Smooth muscle cell (in vitro differentiated cells): Measurements from ENCODE around the gene NRXN3. TPM values are rescaled to one million over a fixed set of nuclear protein-coding genes. Genes with fewer than 3 reads are reported as not detected.

Experiments
- DNase-seq: peaks from one replicate; lab custom pipeline; 2025; ENCODE audit not compliant: unreplicated experiment; lab: John Stamatoyannopoulos, UW
- H2AFZ ChIP-seq: fragments of 200-600 bp; sonication (generic); 2 replicates; pipeline ENCODE4 v1.6.0; 2016; ENCODE audit warnings: antibody characterized with exemption, low read depth, mild to moderate bottlenecking
- H3F3A ChIP-seq: fragments of 200-600 bp; sonication (generic); 2 replicates; pipeline ENCODE4 v1.6.0; 2017; ENCODE audit warnings: antibody characterized with exemption, low read depth
- H3K27ac ChIP-seq: fragments of 200-600 bp; sonication (generic); 2 replicates; pipeline ENCODE4 v1.5.1; 2016; ENCODE audit warnings: low read depth, mild to moderate bottlenecking
- H3K27me3 ChIP-seq: fragments of 200-600 bp; sonication (generic); 2 replicates; pipeline ENCODE4 v1.6.1; 2016; ENCODE audit warnings: low read depth, mild to moderate bottlenecking
- H3K36me3 ChIP-seq: fragments of 200-600 bp; sonication (generic); 2 replicates; pipeline ENCODE4 v1.5.1; 2016; ENCODE audit warnings: low read depth
- H3K4me1 ChIP-seq: fragments of 200-600 bp; sonication (generic); 2 replicates; pipeline ENCODE4 v1.5.1; 2016; ENCODE audit warnings: low read depth
- H3K4me2 ChIP-seq: fragments of 200-600 bp; sonication (generic); 2 replicates; pipeline ENCODE4 v1.6.0; 2016; ENCODE audit warnings: mild to moderate bottlenecking
- H3K4me3 ChIP-seq: fragments of 200-600 bp; sonication (generic); 2 replicates; pipeline ENCODE4 v1.5.1; 2016; ENCODE audit warnings: mild to moderate bottlenecking
- H3K79me2 ChIP-seq: fragments of 200-600 bp; sonication (generic); 2 replicates; pipeline ENCODE4 v1.6.0; 2016; ENCODE audit warnings: low read depth, mild to moderate bottlenecking
- H3K9ac ChIP-seq: fragments of 200-600 bp; sonication (generic); 2 replicates; pipeline ENCODE4 v1.6.0; 2016; ENCODE audit warnings: low read depth
- H3K9me3 ChIP-seq: fragments of 200-600 bp; sonication (generic); replicated peaks from 2 replicates; pipeline ENCODE4 v1.5.1; 2016; ENCODE audit warnings: low read depth
- H4K20me1 ChIP-seq: fragments of 200-600 bp; sonication (generic); 2 replicates; pipeline ENCODE4 v1.6.0; 2016; ENCODE audit warnings: low read depth
- CTCF ChIP-seq: fragments of 200-600 bp; sonication (generic); IDR thresholded peaks from 2 replicates; pipeline ENCODE4 v1.5.1; 2017; ENCODE audit warnings: borderline replicate concordance, mild to moderate bottlenecking, antibody characterized with exemption; ENCODE audit not compliant: insufficient read depth, poor library complexity, severe bottlenecking
- WGBS: methylation state at CpG from one replicate; pipeline ENCODE4 v1.1.7; 2016; ENCODE audit warnings: low lambda C conversion rate; 5-methylcytosine and 5-hydroxymethylcytosine counted together
- polyA plus RNA-seq: library from polyadenylated mRNA; unstranded; fragments of >200 nt; fragmentation: Nextera tagmentation; extraction: Ambion mirVana; gene quantifications from 2 replicates; pipeline ENCODE4 v1.2.1, GENCODE V29; 2016
- total RNA-seq: library from RNA; depleted of rRNA; stranded (reverse); fragments of >200 nt; gene quantifications from 2 replicates; pipeline ENCODE4 v1.2.3, GENCODE V29; 2014

NRXN3 gene
- total and polyA plus RNA-seq, 2 experiments from 2014 or later: 1.2 to 7.0 TPM

- Histone ChIP-seq H3K9me3 (no peaks in the 10 kb centered on the region), H3K36me3 (no peaks in the 10 kb centered on the region), H3K9ac (no peak overlapping the region), H3K4me2 (no peak overlapping the region), H3K4me3 (no peak overlapping the region), H3K79me2 (no peaks in the 10 kb centered on the region), H2AFZ (no peak overlapping the region), H3K4me1 (no peaks in the 10 kb centered on the region), H3K27me3 (no peaks in the 10 kb centered on the region), H4K20me1 (no peaks in the 10 kb centered on the region), H3F3A (no peaks in the 10 kb centered on the region), H3K27ac (no peak overlapping the region)
- 84% methylated on average over 7 of the region's 7 CpGs for WGBS
- no peak for TF ChIP-seq CTCF
- DNase-seq: no peak
Measured at GRCh38 chr14:79656056-79656455, 1485.9 kb downstream of the NRXN3 start.

- H3F3A ChIP-seq: no peaks in the 10 kb centered on the region
- H3K27ac ChIP-seq: no peak overlapping the region
- WGBS: 84% methylated on average over 7 of the region's 7 CpGs
- no peak overlapping the region for H3K9ac ChIP-seq
- H3K27me3 ChIP-seq: no peaks in the 10 kb centered on the region
- DNase-seq: no peak
- no peak overlapping the region for H2AFZ ChIP-seq
- no peaks in the 10 kb centered on the region for H3K79me2 ChIP-seq
- H3K4me1 ChIP-seq: no peaks in the 10 kb centered on the region
- no peaks in the 10 kb centered on the region for H4K20me1 ChIP-seq
- no peak overlapping the region for H3K4me2 ChIP-seq
- no peak overlapping the region for H3K4me3 ChIP-seq
- TF ChIP-seq CTCF: no peak
- H3K9me3 ChIP-seq: no peaks in the 10 kb centered on the region
- no peaks in the 10 kb centered on the region for H3K36me3 ChIP-seq
Measured at GRCh38 chr14:79656496-79656895, 1486.3 kb downstream of the NRXN3 start.

GRCh38 chr14:79658221-79658620 is 1488.0 kb downstream of the NRXN3 start:
- H3K4me1 ChIP-seq: no peaks in the 10 kb centered on the region
- no peak for TF ChIP-seq CTCF
- WGBS: 71% methylated on average over 5 of the region's 5 CpGs
- no peaks in the 10 kb centered on the region for H3K36me3 ChIP-seq
- DNase-seq: no peak
- H3K27me3 ChIP-seq: no peaks in the 10 kb centered on the region
- H3K27ac ChIP-seq: no peak overlapping the region
- H3K4me3 ChIP-seq: no peak overlapping the region
- no peaks in the 10 kb centered on the region for H3K79me2 ChIP-seq
- H4K20me1 ChIP-seq: no peaks in the 10 kb centered on the region
- H3K9me3 ChIP-seq: no peaks in the 10 kb centered on the region
- no peak overlapping the region for H3K9ac ChIP-seq
- H3F3A ChIP-seq: no peaks in the 10 kb centered on the region
- no peak overlapping the region for H2AFZ ChIP-seq
- H3K4me2 ChIP-seq: no peak overlapping the region

- no peak for DNase-seq
- Histone ChIP-seq H3K4me3 (no peak overlapping the region), H3K27me3 (no peaks in the 10 kb centered on the region), H4K20me1 (no peaks in the 10 kb centered on the region), H3F3A (no peaks in the 10 kb centered on the region), H3K4me1 (no peaks in the 10 kb centered on the region), H2AFZ (no peak overlapping the region), H3K27ac (no peak overlapping the region), H3K9me3 (no peaks in the 10 kb centered on the region), H3K36me3 (no peaks in the 10 kb centered on the region), H3K4me2 (no peak overlapping the region), H3K79me2 (no peaks in the 10 kb centered on the region), H3K9ac (no peak overlapping the region)
- 76% methylated on average over 4 of the region's 4 CpGs for WGBS
- no peak for TF ChIP-seq CTCF
Measured at GRCh38 chr14:79658769-79659168, 1488.6 kb downstream of the NRXN3 start.
